HepG2 (cell line): ENCODE measurements around the gene PTTG1. TPM values are rescaled to one million over a fixed set of nuclear protein-coding genes. Genes with fewer than 3 reads are reported as not detected.

Experiments used
- DMAP1 ChIP-seq: IDR thresholded peaks from 2 replicates; pipeline ENCODE4 v1.6.1; 2016
- EEA1 ChIP-seq: sonication (generic); formaldehyde crosslinking; IDR thresholded peaks from 2 replicates; pipeline ENCODE4 v1.5.1; 2020; ENCODE audit warnings: mild to moderate bottlenecking, missing genetic modification reagents, borderline replicate concordance
- ETV6 ChIP-seq: sonication (generic); formaldehyde crosslinking; conservative IDR thresholded peaks from 2 replicates; pipeline ENCODE4 v1.4.0; 2020; ENCODE audit warnings: missing genetic modification reagents
- EZH2 ChIP-seq: conservative IDR thresholded peaks from 2 replicates; pipeline ENCODE4 v1.6.1; 2012; ENCODE audit warnings: mild to moderate bottlenecking, low read depth, low read length, moderate library complexity
- HOXA5 ChIP-seq: sonication (generic); formaldehyde crosslinking; IDR thresholded peaks from 2 replicates; pipeline ENCODE4 v1.4.0; 2020; ENCODE audit warnings: missing genetic modification reagents
- NCOR1 ChIP-seq: fragments of 200-600 bp; sonication (generic); IDR thresholded peaks from 2 replicates; pipeline ENCODE4 v1.7.0; 2017; ENCODE audit warnings: antibody characterized with exemption, low read length, borderline replicate concordance
- NKX3-1 ChIP-seq: sonication (generic); formaldehyde crosslinking; IDR thresholded peaks from 2 replicates; pipeline ENCODE4 v1.5.0; 2020; ENCODE audit warnings: missing genetic modification reagents
- POLR2A ChIP-seq, 2 experiments: IDR thresholded peaks; 2 replicates each; pipeline ENCODE4 v1.6.1; 2011; ENCODE audit warnings: low read depth in 2 of 2, low read length in 2 of 2, mild to moderate bottlenecking in 1 of 2, moderate library complexity in 1 of 2; ENCODE audit not compliant: insufficient read depth in 1 of 2
- RFX1 ChIP-seq: fragments of 450-650 bp; IDR thresholded peaks from 2 replicates; pipeline ENCODE4 v1.6.1; 2017
- RFX3 ChIP-seq: IDR thresholded peaks from 2 replicates; pipeline ENCODE4 v1.6.1; 2016; ENCODE audit warnings: missing biosample characterization, missing genetic modification reagents
- SNRNP70 ChIP-seq: fragments of 200-400 bp; formaldehyde crosslinking; IDR thresholded peaks from 2 replicates; pipeline ENCODE4 v1.6.1; 2017; ENCODE audit warnings: mild to moderate bottlenecking, low read depth, low read length, moderate library complexity
- YEATS4 ChIP-seq: sonication (generic); formaldehyde crosslinking; IDR thresholded peaks from 2 replicates; pipeline ENCODE4 v1.4.0; 2020; ENCODE audit warnings: missing genetic modification reagents, borderline replicate concordance
- ZNF543 ChIP-seq: sonication (generic); formaldehyde crosslinking; IDR thresholded peaks from 2 replicates; pipeline ENCODE4 v1.4.0; 2020; ENCODE audit warnings: mild to moderate bottlenecking, missing genetic modification reagents
- ZNF75D ChIP-seq: sonication (generic); formaldehyde crosslinking; IDR thresholded peaks from 2 replicates; pipeline ENCODE4 v1.8.1; 2023; ENCODE audit warnings: missing genetic modification reagents, mild to moderate bottlenecking, borderline replicate concordance
- polyA plus RNA-seq, 8 experiments: library from polyadenylated mRNA; depleted of rRNA in 3 of 8; stranded (reverse) in 7 of 8; unstranded in 1 of 8; fragments of >200 nt; fragmentation: Illumina TruSeq in 4 of 8; extraction: Trizol in 4 of 8; gene quantifications; 2 replicates each; pipeline versions ENCODE4 v1.2.1 to v1.2.3, GENCODE V29; 2011 to 2016; ENCODE audit warnings: low read depth in 4 of 8, missing spikeins in 1 of 8, mixed read lengths in 1 of 8; ENCODE audit not compliant: insufficient read depth in 1 of 8
- total RNA-seq, 5 experiments: library from RNA; depleted of rRNA; stranded (reverse); fragments of >200 nt; fragmentation: Illumina TruSeq; extraction: Trizol; gene quantifications; 2 replicates each; pipeline ENCODE4 v1.2.3, GENCODE V29; 2016; ENCODE audit warnings: low read depth in 1 of 5
- TF ChIP-seq, protein P1 (sequence below): sonication (generic); formaldehyde crosslinking; IDR thresholded peaks from 2 replicates; pipeline ENCODE4 v1.5.1; 2020; ENCODE audit warnings: mild to moderate bottlenecking, missing genetic modification reagents, moderate library complexity
- TF ChIP-seq, protein P2 (sequence below): sonication (generic); formaldehyde crosslinking; IDR thresholded peaks from 2 replicates; pipeline ENCODE4 v1.5.1; 2020; ENCODE audit warnings: missing genetic modification reagents, mild to moderate bottlenecking, borderline replicate concordance
- TF ChIP-seq, protein P3 (sequence below), 2 experiments: sonication (generic) in 1 of 2; formaldehyde crosslinking in 1 of 2; IDR thresholded peaks; 2 replicates each; pipeline versions ENCODE4 v1.4.0 to v1.6.1; 2018 to 2020; ENCODE audit warnings: missing genetic modification reagents in 2 of 2, borderline replicate concordance in 1 of 2, low read depth in 1 of 2, mild to moderate bottlenecking in 1 of 2, missing biosample characterization in 1 of 2
- TF ChIP-seq, protein P4 (sequence below): sonication (generic); formaldehyde crosslinking; IDR thresholded peaks from 2 replicates; pipeline ENCODE4 v1.8.0; 2022; ENCODE audit warnings: missing genetic modification reagents, mild to moderate bottlenecking, borderline replicate concordance
- TF ChIP-seq, protein P5 (sequence below): sonication (generic); formaldehyde crosslinking; IDR thresholded peaks from 2 replicates; pipeline ENCODE4 v1.4.0; 2020; ENCODE audit warnings: missing genetic modification reagents
- TF ChIP-seq, protein P6 (sequence below): sonication (generic); IDR thresholded peaks from 2 replicates; pipeline ENCODE4 v1.6.1; 2016; ENCODE audit warnings: low read depth, borderline replicate concordance

PTTG1 gene
- total and polyA plus RNA-seq, 2 of the 13 experiments (the other 11 are each of a cell fraction or from before 2014, with no cell fraction given) = 102 to 161 TPM

DNA sequence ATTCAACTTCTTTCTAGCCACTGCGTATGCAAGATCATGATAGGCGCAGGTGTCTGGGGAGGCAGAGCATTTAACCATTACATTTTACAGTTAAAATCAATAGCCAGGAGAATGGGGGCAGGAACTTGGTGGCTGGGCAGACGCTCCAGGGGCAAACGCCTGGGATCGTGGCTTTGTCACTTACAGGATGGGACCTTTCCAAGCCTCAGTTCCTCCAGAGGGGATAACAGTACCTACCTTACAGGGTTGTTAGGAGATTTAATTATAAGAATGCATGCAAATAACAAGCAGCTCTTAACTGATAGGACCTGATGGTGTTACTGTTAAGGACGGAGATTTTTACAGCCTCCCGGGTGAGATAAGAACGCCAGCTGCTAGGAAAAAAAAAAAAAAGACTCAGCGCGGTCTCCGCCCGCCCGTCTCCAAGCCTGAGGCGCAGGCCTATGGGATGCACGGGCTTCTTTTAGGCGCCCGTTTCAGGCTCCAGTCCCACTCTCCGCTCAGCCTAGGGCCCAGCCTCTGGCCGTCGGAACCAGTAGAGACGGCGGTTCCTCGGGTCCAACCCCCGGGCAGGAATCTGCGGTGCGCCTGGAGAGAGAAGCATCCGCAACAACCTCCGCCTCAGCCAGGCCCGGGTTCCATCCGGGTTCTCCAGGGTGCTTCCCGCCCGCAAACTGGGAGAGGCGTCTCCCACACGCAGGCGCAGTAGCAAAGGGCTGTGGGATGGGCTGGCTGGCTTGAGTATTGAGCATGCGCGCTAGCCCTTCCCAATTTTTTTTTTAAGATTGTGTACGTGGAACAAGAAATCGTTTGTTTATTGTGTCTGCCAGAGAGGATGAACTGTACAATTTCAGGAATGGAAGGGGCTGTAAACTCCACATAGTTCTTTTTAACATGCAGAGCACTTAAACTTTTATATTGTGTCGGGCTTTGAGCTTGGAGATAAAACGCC lies 22.0 kb upstream of the PTTG1 start, which contains the start of gene FAM200C (continued):
- TF ChIP-seq RFX3 (CRISPR knock-in tag) (no peak), NCOR1 (no peak; the same call in 1 of the 2 replicates), POLR2A (IDR thresholded peaks at IDR 0.05; ENCODE audit: insufficient read depth in 1 of 2, low read depth in 2 of 2, low read length in 2 of 2) (peak; percentile 94 to 96), ZNF75D (CRISPR knock-in tag) (no peak), ZNF543 (CRISPR knock-in tag) (peak; percentile 67; the same call in 1 of the 2 replicates), SNRNP70 (no peak), RFX1 (no peak), HOXA5 (CRISPR knock-in tag) (0 out of 2 replicates have a peak, but pooled peaks have one; percentile 12), EEA1 (CRISPR knock-in tag) (no peak), YEATS4 (CRISPR knock-in tag) (peak; percentile 74; the same call in 1 of the 2 replicates), NKX3-1 (CRISPR knock-in tag) (peak; percentile 34; the same call in 1 of the 2 replicates), EZH2 (no peak), ETV6 (CRISPR knock-in tag) (peak; percentile 76; the same call in 1 of the 2 replicates), DMAP1 (CRISPR knock-in tag) (peak; percentile 78; the same call in 1 of the 2 replicates)
- TF ChIP-seq, protein P1, sequence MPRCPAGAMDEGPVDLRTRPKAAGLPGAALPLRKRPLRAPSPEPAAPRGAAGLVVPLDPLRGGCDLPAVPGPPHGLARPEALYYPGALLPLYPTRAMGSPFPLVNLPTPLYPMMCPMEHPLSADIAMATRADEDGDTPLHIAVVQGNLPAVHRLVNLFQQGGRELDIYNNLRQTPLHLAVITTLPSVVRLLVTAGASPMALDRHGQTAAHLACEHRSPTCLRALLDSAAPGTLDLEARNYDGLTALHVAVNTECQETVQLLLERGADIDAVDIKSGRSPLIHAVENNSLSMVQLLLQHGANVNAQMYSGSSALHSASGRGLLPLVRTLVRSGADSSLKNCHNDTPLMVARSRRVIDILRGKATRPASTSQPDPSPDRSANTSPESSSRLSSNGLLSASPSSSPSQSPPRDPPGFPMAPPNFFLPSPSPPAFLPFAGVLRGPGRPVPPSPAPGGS = peak; percentile 78; the same call in 1 of the 2 replicates
- TF ChIP-seq, protein P2, sequence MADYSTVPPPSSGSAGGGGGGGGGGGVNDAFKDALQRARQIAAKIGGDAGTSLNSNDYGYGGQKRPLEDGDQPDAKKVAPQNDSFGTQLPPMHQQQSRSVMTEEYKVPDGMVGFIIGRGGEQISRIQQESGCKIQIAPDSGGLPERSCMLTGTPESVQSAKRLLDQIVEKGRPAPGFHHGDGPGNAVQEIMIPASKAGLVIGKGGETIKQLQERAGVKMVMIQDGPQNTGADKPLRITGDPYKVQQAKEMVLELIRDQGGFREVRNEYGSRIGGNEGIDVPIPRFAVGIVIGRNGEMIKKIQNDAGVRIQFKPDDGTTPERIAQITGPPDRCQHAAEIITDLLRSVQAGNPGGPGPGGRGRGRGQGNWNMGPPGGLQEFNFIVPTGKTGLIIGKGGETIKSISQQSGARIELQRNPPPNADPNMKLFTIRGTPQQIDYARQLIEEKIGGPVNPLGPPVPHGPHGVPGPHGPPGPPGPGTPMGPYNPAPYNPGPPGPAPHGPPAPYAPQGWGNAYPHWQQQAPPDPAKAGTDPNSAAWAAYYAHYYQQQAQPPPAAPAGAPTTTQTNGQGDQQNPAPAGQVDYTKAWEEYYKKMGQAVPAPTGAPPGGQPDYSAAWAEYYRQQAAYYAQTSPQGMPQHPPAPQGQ (CRISPR knock-in tag) = no peak
- TF ChIP-seq, protein P3, sequence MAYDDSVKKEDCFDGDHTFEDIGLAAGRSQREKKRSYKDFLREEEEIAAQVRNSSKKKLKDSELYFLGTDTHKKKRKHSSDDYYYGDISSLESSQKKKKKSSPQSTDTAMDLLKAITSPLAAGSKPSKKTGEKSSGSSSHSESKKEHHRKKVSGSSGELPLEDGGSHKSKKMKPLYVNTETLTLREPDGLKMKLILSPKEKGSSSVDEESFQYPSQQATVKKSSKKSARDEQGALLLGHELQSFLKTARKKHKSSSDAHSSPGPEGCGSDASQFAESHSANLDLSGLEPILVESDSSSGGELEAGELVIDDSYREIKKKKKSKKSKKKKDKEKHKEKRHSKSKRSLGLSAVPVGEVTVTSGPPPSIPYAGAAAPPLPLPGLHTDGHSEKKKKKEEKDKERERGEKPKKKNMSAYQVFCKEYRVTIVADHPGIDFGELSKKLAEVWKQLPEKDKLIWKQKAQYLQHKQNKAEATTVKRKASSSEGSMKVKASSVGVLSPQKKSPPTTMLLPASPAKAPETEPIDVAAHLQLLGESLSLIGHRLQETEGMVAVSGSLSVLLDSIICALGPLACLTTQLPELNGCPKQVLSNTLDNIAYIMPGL (CRISPR knock-in tag; IDR thresholded peaks at IDR 0.05; ENCODE audit: borderline replicate concordance in 1 of 2, low read depth in 1 of 2) = peak in 1 of 2 experiments; percentile 81; a peak in 3 of 4 replicates
- TF ChIP-seq, protein P4, sequence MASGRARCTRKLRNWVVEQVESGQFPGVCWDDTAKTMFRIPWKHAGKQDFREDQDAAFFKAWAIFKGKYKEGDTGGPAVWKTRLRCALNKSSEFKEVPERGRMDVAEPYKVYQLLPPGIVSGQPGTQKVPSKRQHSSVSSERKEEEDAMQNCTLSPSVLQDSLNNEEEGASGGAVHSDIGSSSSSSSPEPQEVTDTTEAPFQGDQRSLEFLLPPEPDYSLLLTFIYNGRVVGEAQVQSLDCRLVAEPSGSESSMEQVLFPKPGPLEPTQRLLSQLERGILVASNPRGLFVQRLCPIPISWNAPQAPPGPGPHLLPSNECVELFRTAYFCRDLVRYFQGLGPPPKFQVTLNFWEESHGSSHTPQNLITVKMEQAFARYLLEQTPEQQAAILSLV (CRISPR knock-in tag) = 0 out of 2 replicates have a peak, but pooled peaks have one; percentile 29
- TF ChIP-seq, protein P5, sequence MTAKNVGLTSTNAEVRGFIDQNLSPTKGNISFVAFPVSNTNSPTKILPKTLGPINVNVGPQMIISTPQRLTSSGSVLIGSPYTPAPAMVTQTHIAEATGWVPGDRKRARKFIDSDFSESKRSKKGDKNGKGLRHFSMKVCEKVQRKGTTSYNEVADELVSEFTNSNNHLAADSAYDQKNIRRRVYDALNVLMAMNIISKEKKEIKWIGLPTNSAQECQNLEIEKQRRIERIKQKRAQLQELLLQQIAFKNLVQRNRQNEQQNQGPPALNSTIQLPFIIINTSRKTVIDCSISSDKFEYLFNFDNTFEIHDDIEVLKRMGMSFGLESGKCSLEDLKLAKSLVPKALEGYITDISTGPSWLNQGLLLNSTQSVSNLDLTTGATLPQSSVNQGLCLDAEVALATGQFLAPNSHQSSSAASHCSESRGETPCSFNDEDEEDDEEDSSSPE (CRISPR knock-in tag) = peak; percentile 93
- TF ChIP-seq, protein P6, sequence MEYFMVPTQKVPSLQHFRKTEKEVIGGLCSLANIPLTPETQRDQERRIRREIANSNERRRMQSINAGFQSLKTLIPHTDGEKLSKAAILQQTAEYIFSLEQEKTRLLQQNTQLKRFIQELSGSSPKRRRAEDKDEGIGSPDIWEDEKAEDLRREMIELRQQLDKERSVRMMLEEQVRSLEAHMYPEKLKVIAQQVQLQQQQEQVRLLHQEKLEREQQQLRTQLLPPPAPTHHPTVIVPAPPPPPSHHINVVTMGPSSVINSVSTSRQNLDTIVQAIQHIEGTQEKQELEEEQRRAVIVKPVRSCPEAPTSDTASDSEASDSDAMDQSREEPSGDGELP = peak; percentile 9; the same call in 1 of the 2 replicates
